NB4 (cell line): ENCODE results near the gene GARRE1.

Source experiments
- DNase-seq: peaks from one replicate; pipeline ENCODE4 v3.0.0; 2010; ENCODE audit warnings: low read depth
- H3K4me3 ChIP-seq: one replicate; pipeline ENCODE4 v1.5.1; 2011; ENCODE audit warnings: mild to moderate bottlenecking, low read depth, low read length, moderate library complexity
- MYC ChIP-seq: IDR thresholded peaks from 2 replicates; pipeline ENCODE4 v1.6.1; 2011; ENCODE audit warnings: low read depth, low read length
- POLR2A ChIP-seq: IDR thresholded peaks from 2 replicates; pipeline ENCODE4 v1.6.1; 2011; ENCODE audit warnings: mild to moderate bottlenecking; ENCODE audit not compliant: insufficient read length; ENCODE audit errors: extremely low read depth
- TF ChIP-seq, protein P1 (sequence below): IDR thresholded peaks from 2 replicates; pipeline ENCODE4 v1.6.1; 2011; ENCODE audit warnings: low read depth, low read length
- TF ChIP-seq, protein P2 (sequence below): IDR thresholded peaks from one replicate; pipeline ENCODE4 v1.5.1; 2012; ENCODE audit warnings: low read depth, low read length

GARRE1 gene

DNA sequence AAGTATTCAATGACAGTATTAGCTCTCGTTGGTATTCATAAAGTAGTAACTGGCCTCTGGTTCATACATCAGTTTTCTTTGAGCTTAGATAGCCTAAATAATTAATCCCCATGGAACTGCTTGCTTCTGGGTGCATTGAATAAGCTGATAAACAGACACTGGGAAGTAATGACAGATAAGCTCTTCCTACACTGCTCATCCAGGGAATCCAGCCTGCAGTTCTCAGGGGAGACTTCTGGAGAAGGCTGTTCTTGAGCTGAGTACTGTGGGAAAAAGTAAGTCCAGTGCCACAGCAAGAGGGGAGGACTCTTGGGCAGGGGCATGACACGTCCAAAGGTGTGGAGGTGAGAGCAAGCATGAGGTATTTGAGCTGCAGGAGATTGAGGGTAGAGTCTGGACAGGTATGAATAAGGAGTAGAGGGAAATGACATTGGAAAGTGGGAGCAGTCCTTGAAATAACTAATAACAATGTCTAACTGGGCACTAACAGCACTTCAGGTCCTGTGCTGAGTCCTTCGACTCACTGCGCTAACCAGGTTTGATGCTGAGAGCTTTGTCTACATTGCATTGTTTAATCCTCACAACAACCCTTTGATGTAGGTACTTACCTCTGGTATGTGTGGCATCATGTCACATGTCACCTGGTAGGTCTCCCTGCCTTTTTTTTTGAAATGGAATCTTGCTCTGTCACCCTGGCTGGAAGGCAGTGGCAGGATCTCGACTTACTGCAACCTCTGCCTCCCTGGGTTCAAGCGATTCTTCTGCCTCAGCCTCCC is 7.2 kb downstream of the GARRE1 start:
- no peak overlapping the region for H3K4me3 ChIP-seq
- no peak for DNase-seq
- no peak for TF ChIP-seq POLR2A
- TF ChIP-seq, protein P1, sequence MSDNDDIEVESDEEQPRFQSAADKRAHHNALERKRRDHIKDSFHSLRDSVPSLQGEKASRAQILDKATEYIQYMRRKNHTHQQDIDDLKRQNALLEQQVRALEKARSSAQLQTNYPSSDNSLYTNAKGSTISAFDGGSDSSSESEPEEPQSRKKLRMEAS = no peak
- TF ChIP-seq, protein P2, sequence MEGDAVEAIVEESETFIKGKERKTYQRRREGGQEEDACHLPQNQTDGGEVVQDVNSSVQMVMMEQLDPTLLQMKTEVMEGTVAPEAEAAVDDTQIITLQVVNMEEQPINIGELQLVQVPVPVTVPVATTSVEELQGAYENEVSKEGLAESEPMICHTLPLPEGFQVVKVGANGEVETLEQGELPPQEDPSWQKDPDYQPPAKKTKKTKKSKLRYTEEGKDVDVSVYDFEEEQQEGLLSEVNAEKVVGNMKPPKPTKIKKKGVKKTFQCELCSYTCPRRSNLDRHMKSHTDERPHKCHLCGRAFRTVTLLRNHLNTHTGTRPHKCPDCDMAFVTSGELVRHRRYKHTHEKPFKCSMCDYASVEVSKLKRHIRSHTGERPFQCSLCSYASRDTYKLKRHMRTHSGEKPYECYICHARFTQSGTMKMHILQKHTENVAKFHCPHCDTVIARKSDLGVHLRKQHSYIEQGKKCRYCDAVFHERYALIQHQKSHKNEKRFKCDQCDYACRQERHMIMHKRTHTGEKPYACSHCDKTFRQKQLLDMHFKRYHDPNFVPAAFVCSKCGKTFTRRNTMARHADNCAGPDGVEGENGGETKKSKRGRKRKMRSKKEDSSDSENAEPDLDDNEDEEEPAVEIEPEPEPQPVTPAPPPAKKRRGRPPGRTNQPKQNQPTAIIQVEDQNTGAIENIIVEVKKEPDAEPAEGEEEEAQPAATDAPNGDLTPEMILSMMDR = no peak
- no peak for TF ChIP-seq MYC

DNA sequence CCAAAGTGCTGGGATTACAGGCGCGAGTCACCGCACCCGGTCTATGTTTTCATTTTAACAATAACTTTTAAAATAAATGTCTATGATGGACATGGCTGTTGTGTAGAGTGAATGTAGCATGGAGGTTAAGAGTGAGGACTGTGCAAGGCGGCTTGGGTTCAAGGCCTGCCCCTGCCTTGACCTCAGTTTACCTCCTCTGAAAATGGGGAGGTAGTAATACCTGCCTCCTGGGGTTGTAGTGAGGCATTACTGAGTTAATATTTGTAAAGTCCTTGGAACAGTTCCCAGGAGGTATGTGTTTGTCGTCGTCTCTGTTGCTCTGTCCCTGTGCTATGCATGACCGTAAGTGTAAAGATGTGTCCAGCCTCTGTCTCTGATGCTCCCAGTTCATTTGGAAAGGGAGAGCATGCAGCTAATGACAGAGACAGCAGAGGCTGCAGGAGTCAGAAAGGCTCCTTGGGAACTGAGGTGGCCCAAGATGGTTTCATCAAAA is 9.4 kb downstream of the GARRE1 start:
- no peak overlapping the region for H3K4me3 ChIP-seq
- TF ChIP-seq POLR2A (no peak), MYC (no peak)
- TF ChIP-seq, protein P1 = no peak
- TF ChIP-seq, protein P2 = no peak
- DNase-seq = no peak

DNA sequence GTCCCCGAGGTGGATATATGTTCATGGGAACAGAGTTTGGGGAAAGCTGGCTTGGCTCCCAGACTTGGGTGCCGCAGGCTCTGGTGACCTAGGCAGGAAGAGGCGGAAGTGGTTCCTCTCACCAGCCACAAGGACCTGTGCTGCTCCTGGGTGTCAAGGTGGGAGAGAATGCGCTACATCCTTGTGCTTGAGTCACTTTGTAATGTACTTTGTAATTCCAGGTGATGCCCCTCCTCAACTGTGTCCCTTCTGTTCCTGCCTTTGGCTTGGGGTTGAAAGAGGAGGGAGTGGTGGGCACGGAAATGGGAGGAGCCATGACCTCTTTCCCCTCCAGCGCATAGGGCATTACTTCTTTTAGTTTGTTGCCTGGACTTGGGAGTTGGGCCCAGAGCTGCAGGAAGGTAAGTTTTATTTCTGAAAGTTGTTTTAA is 10.9 kb downstream of the GARRE1 start:
- DNase-seq = no peak
- TF ChIP-seq POLR2A = no peak
- TF ChIP-seq, protein P2 = no peak
- TF ChIP-seq, protein P1 = no peak
- no peak for TF ChIP-seq MYC
- H3K4me3 ChIP-seq = no peak overlapping the region

DNA sequence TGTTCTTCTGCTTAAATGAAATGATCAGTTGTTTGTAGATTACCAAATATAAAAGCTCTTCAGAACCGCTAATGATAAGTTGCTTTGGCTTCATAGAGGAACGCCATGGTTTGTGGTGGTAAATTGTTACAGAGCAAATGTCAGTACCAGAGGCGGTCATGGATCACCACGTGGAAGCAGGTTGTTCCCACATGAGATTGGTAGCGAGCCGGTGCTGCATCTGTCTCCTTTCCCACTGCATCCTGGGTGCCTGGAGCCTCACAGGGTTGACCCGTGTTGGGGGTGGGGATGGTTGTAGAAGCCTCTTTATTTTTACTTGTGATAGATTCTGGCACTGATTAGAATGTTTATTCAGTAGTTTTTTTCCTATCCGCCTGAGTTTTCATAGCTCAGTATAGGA is 14.7 kb downstream of the GARRE1 start:
- no peak for DNase-seq
- TF ChIP-seq, protein P2 = no peak
- TF ChIP-seq, protein P1 = no peak
- TF ChIP-seq MYC = no peak
- no peak for TF ChIP-seq POLR2A
- no peak overlapping the region for H3K4me3 ChIP-seq

DNA sequence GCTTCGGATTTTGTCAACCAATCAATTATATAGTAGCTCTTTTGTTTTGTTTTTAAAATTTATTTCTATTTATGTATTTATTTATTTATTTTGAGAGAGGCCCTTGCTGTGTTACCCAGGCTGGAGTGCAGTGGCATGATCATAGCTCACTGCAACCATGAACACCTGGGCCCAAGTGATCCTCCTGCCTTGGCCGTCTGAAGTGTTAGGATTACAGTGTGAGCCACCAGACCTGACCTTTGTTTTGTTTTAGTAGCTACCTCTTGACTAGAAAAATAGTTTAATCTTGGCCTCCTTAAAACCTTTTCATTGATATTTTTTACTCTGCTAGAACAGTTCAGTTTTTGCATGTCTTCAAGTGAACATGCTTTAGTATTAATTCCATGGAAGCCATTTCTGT is 15.1 kb downstream of the GARRE1 start:
- no peak for TF ChIP-seq MYC
- TF ChIP-seq, protein P2 = no peak
- DNase-seq = no peak
- H3K4me3 ChIP-seq = no peak overlapping the region
